Stimulated activated naive CD4-positive, alpha-beta T cell (primary cell): ENCODE measurements around the gene PCYT2.
A peak's percentile ranks its signal among the peaks of the same experiment; 100 is the strongest.

Source experiments
- DNase-seq, 6 experiments: peaks; one replicate each; lab custom pipeline; 2025; lab: John Stamatoyannopoulos, UW

PCYT2 gene

DNA sequence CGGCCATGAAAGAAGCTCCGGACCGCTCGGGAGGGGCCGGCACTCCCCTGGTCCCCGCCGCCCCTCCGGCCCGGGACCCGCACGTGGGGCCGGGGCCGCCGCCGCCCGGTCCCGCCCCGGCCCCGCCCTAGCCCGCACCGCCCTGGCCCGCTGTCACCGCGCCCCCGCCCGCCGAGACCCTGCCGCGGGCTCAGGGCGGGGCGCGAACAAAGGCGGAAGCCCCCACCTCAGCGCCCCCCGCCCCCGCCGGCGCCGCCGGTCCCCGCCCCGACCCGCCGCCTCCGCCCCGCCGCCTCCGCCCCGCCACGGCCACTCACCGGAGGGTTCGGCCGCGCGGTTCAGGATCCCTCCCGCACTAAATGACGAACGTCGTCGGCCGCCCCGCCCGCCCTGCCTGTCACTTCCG, 40.2 kb downstream of the PCYT2 start, which contains the start of gene ARHGDIA:
Gene ARHGDIA, minus strand, starts transcription at position 357 of the 406 bp plus-strand sequence. CDS start 1,407 bp downstream, outside the sequence.
- no peak for DNase-seq

GRCh38 chr17:81870131-81870980, 40.8 kb downstream of the PCYT2 start:
- peak in 4 of 6 experiments; percentile 30 to 61 (median 44) for DNase-seq

DNA sequence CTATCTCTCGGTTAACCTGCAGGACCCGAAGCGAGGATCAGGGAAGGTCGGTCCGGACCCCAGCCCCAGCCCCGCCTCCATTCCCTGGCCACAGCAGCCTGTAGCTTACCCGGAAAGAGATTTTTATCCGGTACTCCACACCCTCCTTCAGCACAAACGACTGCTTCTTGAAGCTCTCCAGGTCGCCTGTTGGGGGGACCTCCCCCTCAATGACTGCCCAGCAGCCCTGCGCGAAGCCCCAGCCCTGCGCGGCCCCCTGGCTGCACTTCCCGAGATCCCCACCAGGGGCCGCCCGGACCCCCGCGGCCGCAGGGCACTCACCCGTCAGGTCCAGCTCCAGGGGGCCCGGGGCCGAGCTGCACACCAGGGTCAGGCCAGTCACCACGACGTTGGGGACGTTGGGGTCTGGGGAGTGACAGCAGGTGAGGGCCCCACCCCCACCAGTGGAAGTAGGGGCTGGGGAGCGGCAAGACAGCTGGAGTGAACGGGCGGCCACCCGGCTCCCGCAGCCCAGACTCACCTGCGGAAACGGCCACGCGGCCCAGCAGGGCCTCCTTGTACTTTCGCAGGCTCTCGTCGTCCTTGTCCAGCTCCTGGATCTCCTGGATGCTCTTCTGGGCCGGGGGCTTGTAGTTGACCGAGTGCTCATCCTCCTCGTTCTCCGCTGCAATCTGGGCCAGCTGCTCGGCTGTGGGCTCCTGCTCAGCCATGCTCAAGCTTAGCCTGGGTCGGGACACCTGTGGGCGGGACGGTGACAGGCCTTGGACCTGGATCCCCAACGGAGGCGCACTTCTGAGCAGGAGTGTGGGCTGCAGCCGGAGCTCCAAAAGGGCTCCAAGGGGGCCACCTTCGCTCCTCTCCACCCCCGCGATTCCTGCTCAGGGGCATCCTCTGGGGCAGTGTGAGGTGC, 41.7 kb downstream of the PCYT2 start:
- DNase-seq = peak in 3 of 6 experiments; percentile 30 to 61 (median 39)

GRCh38 chr17:81868674-81869220, 42.5 kb downstream of the PCYT2 start:
- peak in 2 of 6 experiments; percentile 17 to 29 for DNase-seq

- DNase-seq = peak in 1 of 6 experiments; percentile 42
These were observed 43.1 kb downstream of the PCYT2 start for GRCh38 chr17:81867991-81868673.

DNA sequence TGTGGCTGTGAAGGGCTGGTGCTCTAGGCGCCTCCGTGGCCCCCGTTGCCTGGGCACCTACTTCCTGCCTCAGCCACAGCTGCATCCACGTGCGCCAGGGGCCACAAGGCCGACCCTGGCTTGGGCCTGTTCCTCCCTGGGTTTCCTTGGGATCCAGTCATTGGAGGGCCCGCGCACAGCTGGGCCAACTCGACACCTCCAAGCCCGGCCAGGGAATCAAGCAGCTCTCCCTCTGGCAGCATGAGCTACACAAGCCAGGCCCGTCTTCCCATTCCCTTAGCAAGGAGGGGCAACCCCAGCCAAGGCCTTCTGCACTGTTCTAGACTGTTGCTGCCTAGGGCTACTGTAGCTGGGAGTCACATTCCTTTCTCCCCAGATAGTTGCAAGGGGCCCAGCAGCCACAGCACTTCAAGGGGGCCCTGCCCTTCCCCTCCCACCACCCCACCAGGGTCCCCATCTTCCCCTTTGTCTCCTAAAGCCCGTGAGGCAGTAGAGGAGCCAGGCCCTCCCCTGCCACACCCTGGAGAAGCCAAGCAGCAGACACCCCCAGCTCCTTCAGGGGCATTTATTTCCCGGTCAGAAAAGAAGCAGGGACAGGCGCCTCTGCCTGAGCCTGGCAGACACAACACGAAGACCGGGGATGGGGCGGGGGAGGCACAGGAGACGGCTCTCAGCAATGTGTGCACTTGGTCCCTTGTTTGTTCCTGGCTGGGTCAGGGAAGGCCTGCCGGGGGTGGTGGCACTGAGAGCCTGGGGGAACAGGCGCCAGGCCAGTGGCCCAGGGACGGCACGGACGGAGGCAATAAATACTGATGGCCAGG, 43.8 kb downstream of the PCYT2 start:
- peak in 3 of 6 experiments; percentile 28 to 45 (median 34) for DNase-seq

DNA sequence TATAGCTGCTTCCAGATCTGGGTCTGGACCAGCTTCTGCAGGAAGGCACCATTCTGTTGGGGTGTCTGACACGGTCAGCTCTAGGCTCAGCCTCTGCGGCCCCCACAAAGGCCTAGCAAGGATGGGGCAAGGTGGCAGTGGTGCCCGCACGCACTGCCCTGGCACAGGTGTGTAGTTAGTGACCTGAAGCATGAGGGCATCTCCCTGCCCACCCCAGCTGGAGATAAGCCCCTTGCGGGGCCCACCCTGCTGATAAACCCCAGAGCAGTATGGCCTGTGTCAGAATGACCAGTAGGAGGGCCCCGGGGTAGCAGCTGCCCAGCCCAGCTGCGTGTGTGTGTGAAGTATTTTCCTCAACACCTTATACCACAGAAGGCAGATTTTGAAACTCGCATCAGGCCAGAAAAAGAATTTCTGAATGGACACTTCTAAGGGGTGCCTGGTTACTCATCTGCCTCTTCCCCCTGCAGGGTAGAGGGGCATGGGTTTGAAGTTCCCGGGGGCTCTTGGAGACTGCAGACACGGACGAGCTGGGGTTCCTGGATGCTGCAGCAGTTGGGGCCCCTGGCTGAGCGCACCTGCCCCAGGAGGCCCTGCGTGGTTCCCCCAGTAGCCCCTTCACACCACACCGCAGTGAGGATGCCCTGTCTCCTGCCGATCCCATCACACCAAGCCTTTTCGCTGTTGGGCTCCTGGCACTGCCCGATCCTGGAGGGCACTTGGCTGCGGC, 44.6 kb downstream of the PCYT2 start:
- peak in 2 of 6 experiments; percentile 32 to 45 for DNase-seq

DNA sequence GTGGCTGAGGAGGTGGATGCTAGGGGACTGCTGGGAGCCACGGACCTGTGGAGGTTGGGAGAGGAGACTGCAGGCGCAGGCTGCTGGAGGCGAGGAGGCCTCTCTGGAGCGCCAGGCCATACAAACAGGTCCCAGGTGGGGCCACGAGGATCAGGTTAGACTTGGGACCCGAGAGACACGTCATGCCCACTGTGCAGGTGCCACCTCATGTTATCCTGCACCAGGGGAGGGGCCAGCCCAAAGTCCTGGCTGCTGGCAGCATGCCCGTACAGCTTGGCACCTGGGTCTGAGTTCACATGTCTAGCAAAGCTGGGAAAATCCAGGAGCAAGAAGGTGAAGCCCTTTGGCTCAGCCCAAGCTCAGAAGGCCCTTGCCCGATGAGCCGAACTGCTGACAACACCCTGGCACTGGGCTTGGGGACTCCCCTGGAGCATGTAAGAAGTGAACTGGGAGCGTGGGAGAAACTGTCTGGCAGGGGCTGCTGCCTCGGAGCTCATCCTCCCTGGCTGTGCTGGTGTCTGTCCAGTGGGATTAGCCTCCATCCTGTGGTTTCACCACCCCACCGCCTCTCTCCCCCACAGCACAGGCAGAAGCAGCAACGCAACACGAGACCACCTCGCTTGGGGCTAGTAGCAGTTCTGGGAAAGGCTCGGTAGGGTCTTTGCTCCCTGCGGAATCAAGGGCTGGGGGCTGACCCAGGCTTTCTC, 45.3 kb downstream of the PCYT2 start:
- DNase-seq = peak in 1 of 6 experiments; percentile 34

GRCh38 chr17:81865358-81865732, 45.9 kb downstream of the PCYT2 start:
- DNase-seq = peak in 1 of 6 experiments; percentile 13

GRCh38 chr17:81863833-81864768, 47.1 kb downstream of the PCYT2 start:
- DNase-seq = no peak

GRCh38 chr17:81863123-81863675, 48.0 kb downstream of the PCYT2 start:
- no peak for DNase-seq

DNA sequence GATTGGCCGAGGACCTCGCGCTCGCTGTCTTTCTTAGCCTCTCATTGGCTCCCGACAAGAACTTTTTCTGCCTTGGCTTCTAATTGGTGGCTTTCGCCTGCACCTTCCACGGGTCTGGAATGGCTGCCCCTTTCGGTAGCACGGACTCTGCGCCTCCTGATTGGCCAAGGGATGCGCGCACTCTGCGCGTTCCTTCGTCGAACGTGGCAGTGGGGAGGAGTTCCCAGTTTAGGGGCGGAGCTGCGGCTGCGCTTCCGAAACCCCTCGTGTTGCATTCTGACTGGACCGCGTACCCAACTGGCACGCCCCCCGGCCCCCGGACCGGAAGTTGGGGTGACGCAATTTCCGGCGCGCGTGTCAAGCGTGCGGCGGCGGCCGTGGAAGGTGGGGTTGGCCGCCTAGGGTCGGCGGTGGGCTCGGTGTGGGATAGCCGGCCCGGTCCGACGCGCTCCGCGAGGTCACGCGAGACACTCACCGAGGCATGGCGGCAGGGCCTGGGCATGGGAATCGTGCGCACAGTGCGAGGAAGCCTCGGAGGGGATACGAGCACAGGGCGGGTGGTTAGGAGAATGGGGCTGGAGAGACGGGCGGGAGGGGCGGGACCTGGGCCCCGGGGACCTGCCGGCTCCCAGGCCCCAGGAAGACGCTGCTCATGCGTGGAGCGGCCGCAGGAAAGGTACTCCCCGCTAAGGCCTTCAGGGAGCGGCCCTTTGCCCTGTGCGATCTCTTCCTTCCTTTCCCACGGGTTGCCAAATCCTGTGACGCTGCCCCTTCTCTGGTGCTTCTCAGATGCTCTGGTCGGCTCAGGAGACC, 50.2 kb downstream of the PCYT2 start:
- DNase-seq = peak; percentile 98 to 100 (median 99)

- peak in 1 of 6 experiments; percentile 98 for DNase-seq
These were observed 51.1 kb downstream of the PCYT2 start, which contains the start of gene P4HB for GRCh38 chr17:81859906-81860755. Gene P4HB, minus strand, starts transcription at chr17:81860535. Its CDS starts 64 bp downstream, at chr17:81860471.

GRCh38 chr17:81858967-81859905, 52.0 kb downstream of the PCYT2 start:
- no peak for DNase-seq
